Hematopoietic multipotent progenitor cell treated with erythropoietin and hydrocortisone succinate and interleukin-3 and kit ligand, for 15 days (in vitro differentiated cells): Measurements from ENCODE around the gene ATP6V0C.
"Not testable (repeated sequence)": the region's sequence is repeated elsewhere in the genome, so short reads cannot be mapped to it uniquely, and the experiment has no call there.

Source experiments
- DNase-seq: peaks from one replicate; pipeline ENCODE4 v3.0.0-alpha.2; 2015; ENCODE audit warnings: low spot score

ATP6V0C gene

GRCh38 chr16:2475413-2476344 lies 38.1 kb upstream of the ATP6V0C start:
- DNase-seq, result no peak

GRCh38 chr16:2476345-2476720 lies 37.4 kb upstream of the ATP6V0C start:
- DNase-seq, result no peak

GRCh38 chr16:2476741-2477140 lies 37.0 kb upstream of the ATP6V0C start:
- no peak for DNase-seq

GRCh38 chr16:2477327-2477726 lies 36.4 kb upstream of the ATP6V0C start:
- DNase-seq, result no peak

GRCh38 chr16:2478279-2478678 lies 35.5 kb upstream of the ATP6V0C start:
- DNase-seq, result peak; percentile 74

GRCh38 chr16:2479996-2480395 lies 33.8 kb upstream of the ATP6V0C start:
- DNase-seq, result not testable (repeated sequence)

GRCh38 chr16:2480948-2481347 lies 32.8 kb upstream of the ATP6V0C start:
- DNase-seq, result no peak

- no peak for DNase-seq
Observed at GRCh38 chr16:2481676-2482075, 32.1 kb upstream of the ATP6V0C start.

GRCh38 chr16:2482249-2482648 lies 31.5 kb upstream of the ATP6V0C start:
- peak; percentile 38 for DNase-seq

GRCh38 chr16:2482708-2483534 lies 30.8 kb upstream of the ATP6V0C start:
- DNase-seq, result no peak

- DNase-seq, result no peak
Observed at GRCh38 chr16:2483939-2484897, 29.5 kb upstream of the ATP6V0C start.

GRCh38 chr16:2484898-2485508 lies 28.7 kb upstream of the ATP6V0C start:
- no peak for DNase-seq

- no peak for DNase-seq
Observed at GRCh38 chr16:2485811-2486507, 27.8 kb upstream of the ATP6V0C start.

- peak; percentile 84 for DNase-seq
Observed at GRCh38 chr16:2486645-2487516, 26.9 kb upstream of the ATP6V0C start.

GRCh38 chr16:2487517-2487842 lies 26.3 kb upstream of the ATP6V0C start:
- no peak for DNase-seq

GRCh38 chr16:2487903-2488531 lies 25.7 kb upstream of the ATP6V0C start:
- DNase-seq, result no peak

GRCh38 chr16:2489581-2489980 lies 24.2 kb upstream of the ATP6V0C start:
- no peak for DNase-seq

- DNase-seq, result no peak
Observed at GRCh38 chr16:2490190-2491105, 23.3 kb upstream of the ATP6V0C start.
